AML-193 (cell line): ENCODE results near the gene AHSG.
"Not testable (repeated sequence)": the region's sequence is repeated elsewhere in the genome, so short reads cannot be mapped to it uniquely, and the experiment has no call there.

Experiments
- DNase-seq, 2 experiments: peaks; one replicate each; lab custom pipeline; 2025; lab: John Stamatoyannopoulos, UW

Gene AHSG

DNA sequence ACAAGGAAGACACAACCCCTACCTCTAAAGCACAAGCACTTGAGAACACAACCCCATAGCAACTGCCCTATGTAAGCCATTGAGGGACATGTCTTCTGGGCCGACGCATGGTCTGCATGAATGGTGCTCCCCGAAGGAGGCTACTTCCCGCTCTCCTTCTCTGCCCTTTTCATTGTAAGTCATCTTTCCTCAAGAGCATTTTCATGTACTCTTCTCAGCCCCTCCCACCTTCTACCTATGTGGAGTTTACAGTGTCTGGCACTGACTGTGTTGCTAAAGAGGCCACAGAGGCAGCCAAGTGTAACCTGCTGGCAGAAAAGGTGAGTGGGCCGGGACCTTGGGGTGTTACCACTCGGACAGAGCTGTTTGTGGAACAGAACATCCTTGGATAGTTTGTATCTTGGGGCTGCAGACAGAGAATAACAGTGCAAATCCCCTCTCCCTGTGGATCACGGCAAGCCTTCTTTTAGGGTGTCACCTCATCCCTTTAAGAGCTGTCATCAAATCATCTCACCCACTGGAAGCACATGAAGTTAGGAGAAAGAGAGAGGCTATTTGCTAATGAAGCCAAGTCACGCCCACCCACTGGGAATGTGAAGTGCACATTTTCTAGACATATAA is 5.6 kb downstream of the AHSG start:
- DNase-seq = no peak

- no peak for DNase-seq
Observed at GRCh38 chr3:186619787-186620212, 6.9 kb downstream of the AHSG start.

DNA sequence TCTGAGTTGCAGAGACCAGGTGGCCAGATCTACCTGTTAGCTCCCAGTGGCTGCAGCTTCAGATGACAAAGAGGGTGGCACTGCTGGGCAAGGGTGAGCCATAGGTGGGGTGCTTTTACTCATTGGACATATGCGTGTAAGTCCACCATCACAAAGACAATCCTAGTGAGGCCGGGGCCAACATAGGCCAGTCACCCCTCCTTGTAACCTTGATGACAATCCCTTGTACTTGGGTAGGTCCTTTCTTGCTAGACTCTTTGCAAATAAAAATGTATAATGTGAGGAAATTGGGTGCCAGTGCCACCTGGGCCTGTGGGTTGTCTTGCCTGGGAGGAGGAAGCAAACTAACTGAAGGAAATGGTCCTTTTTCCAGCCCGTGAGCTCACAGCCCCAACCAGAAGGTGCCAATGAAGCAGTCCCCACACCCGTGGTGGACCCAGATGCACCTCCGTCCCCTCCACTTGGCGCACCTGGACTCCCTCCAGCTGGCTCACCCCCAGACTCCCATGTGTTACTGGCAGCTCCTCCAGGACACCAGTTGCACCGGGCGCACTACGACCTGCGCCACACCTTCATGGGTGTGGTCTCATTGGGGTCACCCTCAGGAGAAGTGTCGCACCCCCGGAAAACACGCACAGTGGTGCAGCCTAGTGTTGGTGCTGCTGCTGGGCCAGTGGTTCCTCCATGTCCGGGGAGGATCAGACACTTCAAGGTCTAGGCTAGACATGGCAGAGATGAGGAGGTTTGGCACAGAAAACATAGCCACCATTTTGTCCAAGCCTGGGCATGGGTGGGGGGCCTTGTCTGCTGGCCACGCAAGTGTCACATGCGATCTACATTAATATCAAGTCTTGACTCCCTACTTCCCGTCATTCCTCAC is 7.6 kb downstream of the AHSG start:
- DNase-seq = no peak

GRCh38 chr3:186621894-186622650 is 9.2 kb downstream of the AHSG start:
- no peak for DNase-seq

GRCh38 chr3:186622651-186623310 is 9.9 kb downstream of the AHSG start:
- DNase-seq = no peak

- DNase-seq = no peak
Observed at GRCh38 chr3:186624598-186624997, 11.7 kb downstream of the AHSG start.

GRCh38 chr3:186625600-186626042 is 12.8 kb downstream of the AHSG start:
- DNase-seq = no peak

DNA sequence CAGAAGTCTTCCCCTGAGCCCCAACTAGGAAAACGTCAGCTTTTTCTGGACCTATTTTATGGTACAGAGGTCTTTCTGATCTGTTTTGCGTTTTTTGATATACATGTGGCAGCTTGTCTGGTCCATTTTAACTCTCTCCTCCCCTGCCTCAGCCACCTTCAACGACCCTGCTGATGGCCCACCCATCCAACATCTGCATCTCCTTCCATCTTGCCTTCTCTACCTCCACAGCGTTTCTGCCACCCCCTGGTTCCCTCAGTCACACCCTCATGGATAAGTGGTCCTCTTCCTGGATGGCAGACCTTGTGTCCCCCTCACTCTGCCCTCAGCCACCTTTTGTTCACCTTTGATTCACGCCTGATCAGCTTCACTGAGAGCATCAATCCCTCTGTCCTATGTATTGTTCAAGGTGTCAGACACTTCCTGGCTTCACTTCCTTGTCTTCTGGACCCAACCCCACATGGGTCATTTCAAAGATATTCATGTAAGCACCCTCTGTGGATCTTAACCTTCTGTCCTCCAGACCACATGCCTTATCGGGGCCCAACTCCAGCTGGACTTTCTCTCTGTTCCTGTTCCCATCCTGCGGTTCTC is 13.5 kb downstream of the AHSG start:
- DNase-seq = no peak

- no peak for DNase-seq
Observed at GRCh38 chr3:186627852-186628414, 15.1 kb downstream of the AHSG start.

DNA sequence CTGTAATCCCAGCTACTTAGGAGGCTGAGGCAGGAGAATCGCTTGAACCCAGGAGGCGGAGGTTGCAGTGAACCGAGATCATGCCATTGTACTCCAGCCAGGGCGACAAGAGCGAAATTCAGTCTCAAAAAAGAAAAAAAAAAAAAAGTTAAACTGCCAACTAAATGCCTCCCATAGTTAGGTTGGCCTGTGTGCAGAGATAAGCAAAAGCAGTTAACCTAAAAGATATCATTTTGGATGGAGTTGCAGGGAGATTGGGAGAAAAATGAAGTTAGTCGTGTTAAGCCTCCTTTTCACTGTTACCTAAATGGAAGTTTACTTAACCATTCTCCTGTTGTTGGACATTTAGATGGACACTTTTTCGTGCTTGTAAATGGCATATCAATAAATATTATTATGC is 15.9 kb downstream of the AHSG start:
- DNase-seq = no peak

GRCh38 chr3:186630950-186631641 is 18.2 kb downstream of the AHSG start:
- DNase-seq = no peak

DNA sequence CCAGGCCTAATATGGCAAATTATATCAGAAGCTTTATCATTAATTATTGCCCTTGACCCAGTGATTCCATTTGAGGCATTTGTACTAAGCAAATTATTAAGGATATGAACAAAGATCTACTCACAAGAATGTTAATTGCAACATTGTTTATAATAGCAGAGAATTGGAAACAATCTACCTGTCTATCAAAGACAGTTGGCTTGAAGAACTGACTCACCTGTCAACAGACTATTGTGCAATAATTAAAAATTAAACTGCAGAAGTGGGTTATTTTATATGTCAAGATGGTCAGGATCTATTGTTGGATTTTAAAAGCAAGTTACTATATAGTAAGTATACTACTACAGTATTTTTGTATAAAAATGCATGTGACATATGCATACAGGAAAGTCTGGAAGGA is 20.6 kb downstream of the AHSG start:
- DNase-seq = no peak

DNA sequence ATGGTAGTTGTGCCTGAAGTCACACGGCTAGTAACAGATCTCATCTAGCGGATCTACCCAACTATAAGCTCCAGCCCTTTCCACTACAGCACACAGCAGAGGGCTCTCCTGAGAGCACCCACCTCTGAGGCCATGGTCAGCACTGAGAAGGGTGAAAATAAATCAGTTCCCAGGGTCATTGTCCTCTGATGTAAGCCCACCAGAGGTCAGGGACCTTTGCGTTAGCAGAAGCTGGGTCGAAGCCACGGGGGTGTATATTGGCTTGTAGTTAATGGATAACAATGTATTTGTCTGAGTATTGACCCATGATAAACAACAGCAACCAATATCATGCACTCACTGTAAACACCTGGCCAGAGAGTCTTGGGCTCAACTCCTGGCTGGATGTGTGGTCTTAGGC is 21.3 kb downstream of the AHSG start:
- DNase-seq = not testable (repeated sequence)

- no peak for DNase-seq
Observed at GRCh38 chr3:186635532-186635931, 22.7 kb downstream of the AHSG start.

- no peak for DNase-seq
Observed at GRCh38 chr3:186636536-186636935, 23.7 kb downstream of the AHSG start.

DNA sequence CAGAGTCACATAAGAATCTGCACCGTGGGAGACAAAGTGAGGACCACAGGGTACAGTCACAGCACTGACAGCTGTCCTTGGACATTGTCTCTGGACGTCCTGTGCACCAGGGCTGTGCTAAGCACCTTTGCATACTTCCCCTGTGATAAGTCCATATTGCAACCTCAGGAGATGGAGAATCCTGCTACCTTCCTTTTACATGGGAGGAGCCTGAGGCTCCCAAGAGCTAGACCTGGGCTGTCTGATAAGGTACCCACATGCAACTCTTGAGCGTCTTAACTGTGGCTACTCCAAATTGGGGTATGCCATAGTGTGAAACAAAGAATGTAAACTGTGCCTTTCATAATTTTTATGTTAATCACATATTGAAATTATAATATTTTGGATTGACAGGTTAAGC is 24.8 kb downstream of the AHSG start:
- no peak for DNase-seq

DNA sequence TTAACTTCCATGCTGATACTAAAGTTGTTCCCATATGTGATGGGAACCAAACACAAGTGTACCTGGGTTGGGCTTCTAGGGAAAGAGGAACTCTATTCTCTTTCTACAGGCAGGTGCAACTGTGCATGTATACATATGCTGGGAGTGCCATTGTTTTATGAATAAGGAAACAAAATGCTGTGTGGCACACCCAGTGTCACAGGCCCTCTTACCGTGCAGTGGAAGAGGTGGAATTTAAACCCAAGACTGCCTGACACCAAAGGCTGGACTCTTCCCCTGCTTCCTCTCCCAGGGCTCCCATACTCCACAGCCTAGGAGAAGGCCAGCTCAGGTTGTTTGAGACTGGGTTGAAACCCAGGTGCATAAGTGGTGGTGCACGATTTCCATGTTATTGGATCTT is 25.4 kb downstream of the AHSG start:
- DNase-seq = no peak

DNA sequence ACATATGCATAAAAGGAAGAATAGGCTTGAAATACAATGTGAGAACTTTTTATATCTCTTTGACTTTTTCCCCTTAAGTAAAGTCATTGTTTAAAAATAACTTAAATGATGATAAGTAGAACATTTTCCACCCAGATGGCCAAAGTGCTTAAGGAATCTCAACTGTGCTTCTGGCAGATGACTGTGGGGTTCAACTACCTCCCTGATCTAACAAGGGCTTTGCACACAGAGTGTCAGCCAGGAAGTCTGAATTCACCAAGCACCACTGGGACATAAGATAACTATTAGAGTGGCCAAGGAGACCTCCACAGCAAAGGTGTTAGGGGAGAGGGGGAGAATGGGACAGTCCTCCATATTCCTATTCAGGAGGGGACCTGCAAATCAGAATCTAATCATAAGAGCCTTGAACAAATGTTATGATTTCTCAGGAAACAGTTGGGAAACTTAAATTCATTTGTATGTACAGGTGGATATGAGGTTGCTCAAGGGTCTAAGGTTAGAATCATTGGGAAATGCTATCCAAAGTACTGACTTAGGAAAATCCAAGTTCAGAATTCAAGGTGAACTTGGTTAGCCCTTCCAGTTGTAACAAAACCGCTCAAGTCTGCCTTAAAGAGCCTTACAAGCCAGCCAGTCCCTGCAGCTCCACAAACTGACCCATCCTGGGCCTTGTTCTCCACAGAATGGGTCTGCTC is 27.1 kb downstream of the AHSG start, which contains the start of gene FETUB:
FETUB (plus strand) TSS at position 622 of the 695 bp plus-strand sequence; CDS start at position 684, 62 bp downstream.
- no peak for DNase-seq

DNA sequence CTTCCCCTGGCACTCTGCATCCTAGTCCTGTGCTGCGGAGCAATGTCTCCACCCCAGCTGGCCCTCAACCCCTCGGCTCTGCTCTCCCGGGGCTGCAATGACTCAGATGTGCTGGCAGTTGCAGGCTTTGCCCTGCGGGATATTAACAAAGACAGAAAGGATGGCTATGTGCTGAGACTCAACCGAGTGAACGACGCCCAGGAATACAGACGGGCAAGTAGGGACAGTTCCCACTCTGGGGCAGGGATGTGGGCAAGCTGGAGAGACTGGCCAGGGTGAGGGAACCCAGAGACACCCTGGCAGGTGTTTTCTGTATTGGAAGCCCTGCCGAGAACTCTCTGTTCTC is 27.6 kb downstream of the AHSG start:
- DNase-seq = no peak

DNA sequence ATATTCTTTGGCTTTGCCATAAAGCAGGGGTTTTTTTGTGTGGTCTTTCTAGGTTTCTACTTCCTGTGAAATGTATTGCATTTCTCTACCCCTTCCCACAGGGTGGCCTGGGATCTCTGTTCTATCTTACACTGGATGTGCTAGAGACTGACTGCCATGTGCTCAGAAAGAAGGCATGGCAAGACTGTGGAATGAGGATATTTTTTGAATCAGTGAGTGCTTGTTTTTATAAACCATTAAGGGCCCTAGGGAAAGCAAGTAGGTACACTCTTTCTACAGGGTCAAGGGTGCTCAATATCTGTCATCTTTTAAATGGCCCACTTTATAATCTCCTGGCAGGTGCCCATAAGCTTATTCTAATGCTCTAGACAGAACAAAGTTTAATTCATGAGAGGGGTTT is 28.1 kb downstream of the AHSG start:
- DNase-seq = no peak
